Hepatocyte (in vitro differentiated cells): ENCODE measurements around the gene ABCA8.

Experiments
- EZH2 ChIP-seq: fragments of 200-600 bp; sonication (generic); IDR thresholded peaks from 2 replicates; pipeline ENCODE4 v1.6.1; 2016; ENCODE audit warnings: antibody characterized with exemption, mild to moderate bottlenecking, borderline replicate concordance
- EZH2phosphoT487 ChIP-seq: fragments of 200-600 bp; sonication (generic); IDR thresholded peaks from one replicate; pipeline ENCODE4 v1.6.1; 2018; ENCODE audit warnings: antibody characterized with exemption, mild to moderate bottlenecking, low read depth, moderate library complexity; ENCODE audit not compliant: unreplicated experiment, severe bottlenecking
- TF ChIP-seq, protein P1 (sequence below): fragments of 200-600 bp; sonication (generic); IDR thresholded peaks from 2 replicates; pipeline ENCODE4 v1.5.1; 2016; ENCODE audit warnings: antibody characterized with exemption, mild to moderate bottlenecking; ENCODE audit not compliant: poor library complexity

DNA sequence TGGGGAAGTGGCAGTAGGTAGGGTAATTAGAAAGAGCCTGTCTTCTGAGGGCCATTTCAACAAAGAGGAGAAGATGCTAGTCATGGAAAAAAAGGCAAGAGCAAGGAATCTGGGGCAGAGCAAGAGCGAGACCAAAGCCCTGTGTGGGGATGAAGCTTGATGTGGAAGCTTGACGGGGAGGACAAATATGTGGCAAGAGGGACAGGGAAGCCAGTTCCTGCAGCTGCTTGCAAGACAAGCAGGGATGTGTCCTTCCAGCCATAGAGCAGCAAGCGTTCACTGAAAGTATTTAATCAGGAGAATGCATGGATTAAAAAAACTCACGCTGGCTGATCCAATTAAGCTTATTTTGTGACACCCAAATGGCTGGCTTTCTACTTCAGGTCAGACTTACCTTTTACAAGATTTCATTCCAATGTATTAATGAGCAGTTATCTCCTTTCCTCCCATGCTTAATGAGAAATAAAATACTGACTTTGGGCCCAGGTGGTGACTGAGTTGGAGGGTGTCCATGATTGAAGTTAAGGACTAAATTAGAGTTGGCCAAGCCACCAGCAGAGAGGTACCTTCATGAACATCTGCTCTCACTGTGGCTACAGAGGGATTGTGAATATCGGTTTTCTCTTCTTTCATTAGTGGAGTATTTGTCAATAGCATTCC is 76.8 kb downstream of the ABCA8 start:
- TF ChIP-seq EZH2 (no peak), EZH2phosphoT487 (no peak)
- TF ChIP-seq, protein P1, sequence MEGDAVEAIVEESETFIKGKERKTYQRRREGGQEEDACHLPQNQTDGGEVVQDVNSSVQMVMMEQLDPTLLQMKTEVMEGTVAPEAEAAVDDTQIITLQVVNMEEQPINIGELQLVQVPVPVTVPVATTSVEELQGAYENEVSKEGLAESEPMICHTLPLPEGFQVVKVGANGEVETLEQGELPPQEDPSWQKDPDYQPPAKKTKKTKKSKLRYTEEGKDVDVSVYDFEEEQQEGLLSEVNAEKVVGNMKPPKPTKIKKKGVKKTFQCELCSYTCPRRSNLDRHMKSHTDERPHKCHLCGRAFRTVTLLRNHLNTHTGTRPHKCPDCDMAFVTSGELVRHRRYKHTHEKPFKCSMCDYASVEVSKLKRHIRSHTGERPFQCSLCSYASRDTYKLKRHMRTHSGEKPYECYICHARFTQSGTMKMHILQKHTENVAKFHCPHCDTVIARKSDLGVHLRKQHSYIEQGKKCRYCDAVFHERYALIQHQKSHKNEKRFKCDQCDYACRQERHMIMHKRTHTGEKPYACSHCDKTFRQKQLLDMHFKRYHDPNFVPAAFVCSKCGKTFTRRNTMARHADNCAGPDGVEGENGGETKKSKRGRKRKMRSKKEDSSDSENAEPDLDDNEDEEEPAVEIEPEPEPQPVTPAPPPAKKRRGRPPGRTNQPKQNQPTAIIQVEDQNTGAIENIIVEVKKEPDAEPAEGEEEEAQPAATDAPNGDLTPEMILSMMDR: no peak
